Caco-2 (cell line): ENCODE results near the gene MAP1B. TPM values are rescaled to one million over a fixed set of nuclear protein-coding genes. Genes with fewer than 3 reads are reported as not detected.

Source experiments
- BruUV-seq: library from RNA; stranded (reverse); fragments of 400-500 nt; replicated peaks from 2 replicates; lab custom pipeline; 2021; lab: Mats Ljungman, UMichigan
- CTCF ChIA-PET: fragments of 300-600 bp; sonication (Branson Sonifier 250); formaldehyde crosslinking; loops from one replicate; lab custom pipeline; 2022; ENCODE audit warnings: antibody characterized with exemption; lab: Charles Lee
- POLR2A ChIA-PET: fragments of 300-600 bp; sonication (Branson Sonifier 250); formaldehyde crosslinking; loops from one replicate; lab custom pipeline; 2022; ENCODE audit warnings: antibody characterized with exemption; lab: Charles Lee
- DNase-seq, 2 experiments: peaks; one replicate each; pipeline versions ENCODE4 v3.0.0 to v3.0.0-alpha.2; 2020 to 2022
- H3K27me3 ChIP-seq: replicated peaks from 2 replicates; pipeline ENCODE4 v1.6.0; 2011; ENCODE audit warnings: low read length; ENCODE audit not compliant: control insufficient read depth, insufficient read depth
- H3K36me3 ChIP-seq: 2 replicates; pipeline ENCODE4 v1.5.1; 2011; ENCODE audit warnings: low read length; ENCODE audit not compliant: control insufficient read depth, insufficient read depth
- H3K4me1 ChIP-seq: fragments of 250-450 bp; sonication (Bioruptor Pico); 2 replicates; pipeline ENCODE4 v1.5.1; 2020; ENCODE audit warnings: mild to moderate bottlenecking
- H3K4me3 ChIP-seq: 2 replicates; pipeline ENCODE4 v1.5.1; 2011; ENCODE audit warnings: low read depth, mild to moderate bottlenecking, control low read depth, low read length
- H3K9me3 ChIP-seq: fragments of 250-450 bp; sonication (Bioruptor Pico); 2 replicates; pipeline ENCODE4 v1.5.1; 2020; ENCODE audit warnings: mild to moderate bottlenecking, moderate library complexity
- H3K27ac Mint-ChIP-seq: one replicate; pipeline ENCODE4 v1.8.0; 2022; ENCODE audit warnings: mixed read lengths; ENCODE audit not compliant: unreplicated experiment
- H3K27me3 Mint-ChIP-seq: one replicate; pipeline ENCODE4 v1.8.0; 2022; ENCODE audit warnings: mixed read lengths; ENCODE audit not compliant: insufficient read depth, unreplicated experiment
- H3K36me3 Mint-ChIP-seq: one replicate; pipeline ENCODE4 v1.8.0; 2022; ENCODE audit warnings: mild to moderate bottlenecking, mixed read lengths; ENCODE audit not compliant: insufficient read depth, unreplicated experiment
- H3K4me1 Mint-ChIP-seq: one replicate; pipeline ENCODE4 v1.8.0; 2022; ENCODE audit warnings: low read depth, mixed read lengths; ENCODE audit not compliant: unreplicated experiment
- H3K4me3 Mint-ChIP-seq: one replicate; pipeline ENCODE4 v1.8.0; 2022; ENCODE audit warnings: mild to moderate bottlenecking, moderate library complexity, mixed read lengths; ENCODE audit not compliant: unreplicated experiment
- H3K9me3 Mint-ChIP-seq: one replicate; pipeline ENCODE4 v1.8.0; 2022; ENCODE audit warnings: mixed read lengths; ENCODE audit not compliant: unreplicated experiment
- CTCF ChIP-seq, 2 experiments: fragments of 200-600 bp in 1 of 2; IDR thresholded peaks; 1 replicate in 1 of 2; 2 replicates in 1 of 2; pipeline versions ENCODE4 v1.5.1 to v1.8.0; 2011 to 2022; ENCODE audit warnings: antibody characterized with exemption in 1 of 2, control low read depth in 1 of 2, inconsistent platforms in 1 of 2, low read depth in 1 of 2, low read length in 1 of 2, mild to moderate bottlenecking in 1 of 2, moderate library complexity in 1 of 2; ENCODE audit not compliant: insufficient read depth in 1 of 2, severe bottlenecking in 1 of 2, unreplicated experiment in 1 of 2
- intact Hi-C: fragments of 100-400 bp; cut with micrococcal nuclease; formaldehyde crosslinking; loops from one replicate; pipeline ENCODE4 v1.10.0; 2022; ENCODE audit not compliant: unreplicated experiment
- total RNA-seq: library from RNA; stranded (reverse); gene quantifications from 2 replicates; pipeline ENCODE4 v1.2.3, GENCODE V29; 2022

MAP1B gene
- total RNA-seq, 1 experiment from 2014 or later = 0.66 TPM

GRCh38 chr5:72125271-72125940 is 18.1 kb downstream of the MAP1B start:
- intact Hi-C loops = no loop called here
- H3K9me3 Mint-ChIP-seq = no peaks in the 10 kb centered on the region
- BruUV-seq = no TSS peak
- no peaks in the 10 kb centered on the region for H3K4me1 Mint-ChIP-seq
- Histone ChIP-seq H3K9me3 (no peaks in the 10 kb centered on the region), H3K36me3 (no peaks in the 10 kb centered on the region), H3K4me1 (no peaks in the 10 kb centered on the region), H3K27me3 (no peaks in the 10 kb centered on the region), H3K4me3 (no peak overlapping the region)
- no peaks in the 10 kb centered on the region for H3K36me3 Mint-ChIP-seq
- H3K4me3 Mint-ChIP-seq = no peak overlapping the region
- DNase-seq = no peak
- ChIA-PET CTCF (no interaction called here), POLR2A (no interaction called here)
- H3K27me3 Mint-ChIP-seq = peaks cover 19% of the 10 kb centered on the region
- H3K27ac Mint-ChIP-seq = no peak overlapping the region
- TF ChIP-seq CTCF (IDR thresholded peaks at IDR 0.05; ENCODE audit: insufficient read depth in 1 of 2, low read depth in 1 of 2, low read length in 1 of 2, severe bottlenecking in 1 of 2, unreplicated experiment in 1 of 2) = no peak

- Histone ChIP-seq H3K9me3 (no peaks in the 10 kb centered on the region), H3K4me1 (no peaks in the 10 kb centered on the region), H3K36me3 (no peaks in the 10 kb centered on the region), H3K27me3 (no peaks in the 10 kb centered on the region), H3K4me3 (no peak overlapping the region)
- no peaks in the 10 kb centered on the region for H3K9me3 Mint-ChIP-seq
- ChIA-PET CTCF (no interaction called here), POLR2A (no interaction called here)
- no peak overlapping the region for H3K4me3 Mint-ChIP-seq
- no peak for DNase-seq
- no peak for TF ChIP-seq CTCF (IDR thresholded peaks at IDR 0.05; ENCODE audit: insufficient read depth in 1 of 2, low read depth in 1 of 2, low read length in 1 of 2, severe bottlenecking in 1 of 2, unreplicated experiment in 1 of 2)
- no peaks in the 10 kb centered on the region for H3K36me3 Mint-ChIP-seq
- no TSS peak for BruUV-seq
- peaks cover 17% of the 10 kb centered on the region for H3K27me3 Mint-ChIP-seq
- no peaks in the 10 kb centered on the region for H3K4me1 Mint-ChIP-seq
- no peak overlapping the region for H3K27ac Mint-ChIP-seq
- intact Hi-C loops = no loop called here
These were observed 18.8 kb downstream of the MAP1B start for GRCh38 chr5:72125941-72126620.

- intact Hi-C loops = no loop called here
- H3K27me3 Mint-ChIP-seq = peaks cover 13% of the 10 kb centered on the region
- no peaks in the 10 kb centered on the region for H3K9me3 ChIP-seq
- H3K36me3 ChIP-seq = no peaks in the 10 kb centered on the region
- no peak overlapping the region for H3K4me3 ChIP-seq
- no peaks in the 10 kb centered on the region for H3K4me1 Mint-ChIP-seq
- CTCF ChIA-PET = no interaction called here
- no peak for DNase-seq
- no peak overlapping the region for H3K4me3 Mint-ChIP-seq
- no peak for TF ChIP-seq CTCF (IDR thresholded peaks at IDR 0.05; ENCODE audit: insufficient read depth in 1 of 2, low read depth in 1 of 2, low read length in 1 of 2, severe bottlenecking in 1 of 2, unreplicated experiment in 1 of 2)
- no peak overlapping the region for H3K27ac Mint-ChIP-seq
- BruUV-seq = no TSS peak
- H3K27me3 ChIP-seq = no peaks in the 10 kb centered on the region
- POLR2A ChIA-PET = no interaction called here
- no peaks in the 10 kb centered on the region for H3K36me3 Mint-ChIP-seq
- no peaks in the 10 kb centered on the region for H3K4me1 ChIP-seq
- no peaks in the 10 kb centered on the region for H3K9me3 Mint-ChIP-seq
These were observed 19.5 kb downstream of the MAP1B start for GRCh38 chr5:72126796-72127195.
